Inflammatory macrophage treated with lipopolysaccharide for 1 hour (primary cell): ENCODE results near the gene BEGAIN.

ENCODE experiments used
- DNase-seq, 2 donors: peaks; one replicate each; pipeline ENCODE4 v3.0.0-alpha.2; 2020 to 2022

The BEGAIN gene

DNA sequence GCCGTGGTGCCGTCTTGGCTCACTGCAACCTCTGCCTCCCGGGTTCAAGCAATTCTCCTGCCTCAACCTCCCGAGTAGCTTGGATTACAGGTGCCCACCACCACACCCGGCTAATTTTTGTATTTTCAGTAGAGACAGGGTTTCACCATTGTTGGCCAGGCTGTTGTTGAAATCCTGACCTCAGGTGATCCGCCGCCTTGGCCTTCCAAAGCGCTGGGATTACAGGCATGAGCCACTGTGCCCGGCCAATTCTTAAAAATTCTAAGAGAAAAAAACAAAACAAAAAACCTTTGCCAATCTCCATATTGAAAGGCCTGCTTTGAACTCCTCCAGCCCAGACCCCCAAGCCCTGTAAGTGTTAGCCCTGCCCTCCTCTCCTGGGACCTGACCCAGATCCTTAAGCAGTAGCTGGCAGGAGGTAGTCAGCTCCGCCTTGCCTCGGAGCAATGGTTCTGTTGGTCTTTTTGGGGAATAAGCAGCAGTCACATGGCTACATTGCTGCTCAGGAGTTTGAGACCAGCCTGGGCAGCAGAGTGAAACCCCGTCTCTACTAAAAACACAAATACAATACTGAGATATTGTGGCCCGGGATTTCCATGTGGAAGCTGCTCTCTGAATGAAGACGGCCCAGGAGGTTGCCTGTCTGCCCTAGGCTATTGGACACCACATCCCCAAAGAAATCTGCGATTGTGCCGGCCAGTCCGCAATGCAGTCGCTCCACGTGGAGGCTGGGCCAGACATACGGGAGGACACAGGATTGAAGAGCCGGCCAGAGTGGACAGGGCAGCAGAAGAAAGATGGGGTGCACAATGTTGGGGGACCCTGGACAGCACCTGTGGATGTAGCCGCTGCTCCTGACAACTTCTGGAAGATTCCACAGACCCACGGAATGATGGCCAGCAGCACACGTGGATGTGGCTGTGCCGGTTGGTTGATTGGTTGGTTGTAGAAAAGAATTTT, 28.8 kb upstream of the BEGAIN start:
- no peak for DNase-seq

DNA sequence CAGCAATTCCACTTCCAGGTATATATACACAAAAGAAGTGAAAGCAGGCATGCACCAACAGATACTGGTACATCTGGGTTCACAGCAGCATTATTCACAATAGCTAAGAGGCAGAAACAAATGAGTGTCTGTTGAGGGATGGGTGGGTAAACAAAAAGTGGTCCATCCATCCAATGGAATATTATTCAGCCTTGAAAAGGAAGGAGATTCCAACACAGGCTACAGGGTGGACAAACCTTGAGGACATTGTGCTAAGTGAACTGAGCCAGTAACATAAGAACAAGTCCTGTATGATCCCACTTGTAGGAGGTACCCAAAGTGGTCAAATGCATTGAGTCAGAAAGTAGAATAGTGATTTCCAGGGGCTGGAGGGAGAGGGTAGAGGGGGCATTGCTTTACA, 27.6 kb upstream of the BEGAIN start:
- no peak for DNase-seq

DNA sequence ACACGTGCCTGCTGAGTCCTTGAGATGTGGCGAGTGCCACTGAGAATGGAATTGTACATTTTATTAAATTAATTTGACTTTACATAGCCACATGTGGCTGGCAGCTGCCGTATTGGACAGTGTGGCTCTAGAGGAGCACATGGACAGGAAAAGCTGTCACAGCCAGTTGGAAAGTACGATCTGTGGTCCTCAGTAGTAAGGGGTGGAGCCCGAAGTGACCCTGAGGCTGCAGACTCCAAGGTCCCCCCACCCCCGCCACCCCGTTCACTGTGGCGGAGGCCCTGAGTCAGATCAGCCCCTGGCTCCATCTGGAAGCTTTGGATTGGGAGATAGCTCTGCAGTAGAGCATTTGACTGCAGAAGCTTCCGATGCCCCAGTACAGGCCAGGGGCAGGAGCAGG, 25.8 kb upstream of the BEGAIN start:
- DNase-seq: no peak

DNA sequence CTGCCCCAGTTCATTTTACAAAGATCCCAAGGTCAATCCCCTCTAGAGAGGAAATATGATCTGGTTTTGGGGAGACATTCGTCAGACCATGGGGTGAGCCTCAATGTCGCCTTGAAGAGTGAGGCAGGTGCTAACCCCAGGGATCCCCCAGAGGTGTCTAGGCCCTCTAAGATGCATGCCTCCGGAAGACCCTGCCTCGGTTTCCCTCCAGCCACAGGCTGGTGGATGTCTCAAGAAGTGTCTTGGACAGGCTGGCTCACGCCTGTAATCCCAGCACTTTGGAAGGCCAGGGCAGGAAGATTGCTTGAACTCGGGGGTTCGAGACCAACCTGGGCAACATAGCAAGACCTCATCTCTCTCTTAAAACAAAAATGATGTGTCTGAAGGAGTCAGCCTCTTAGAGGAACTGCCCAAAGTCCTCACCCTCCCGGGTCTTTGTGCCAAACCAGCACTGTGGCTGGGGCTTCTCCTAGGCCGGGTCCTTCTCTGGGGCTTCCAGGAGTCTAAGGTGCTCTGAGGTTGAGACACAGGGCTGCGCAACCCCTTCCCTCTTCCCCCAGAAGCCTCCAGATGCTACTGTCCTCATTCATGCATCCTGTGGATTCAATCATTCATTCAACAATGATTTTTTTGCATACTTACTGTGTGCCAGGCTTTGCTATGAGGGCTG, 24.7 kb upstream of the BEGAIN start:
- no peak for DNase-seq

DNA sequence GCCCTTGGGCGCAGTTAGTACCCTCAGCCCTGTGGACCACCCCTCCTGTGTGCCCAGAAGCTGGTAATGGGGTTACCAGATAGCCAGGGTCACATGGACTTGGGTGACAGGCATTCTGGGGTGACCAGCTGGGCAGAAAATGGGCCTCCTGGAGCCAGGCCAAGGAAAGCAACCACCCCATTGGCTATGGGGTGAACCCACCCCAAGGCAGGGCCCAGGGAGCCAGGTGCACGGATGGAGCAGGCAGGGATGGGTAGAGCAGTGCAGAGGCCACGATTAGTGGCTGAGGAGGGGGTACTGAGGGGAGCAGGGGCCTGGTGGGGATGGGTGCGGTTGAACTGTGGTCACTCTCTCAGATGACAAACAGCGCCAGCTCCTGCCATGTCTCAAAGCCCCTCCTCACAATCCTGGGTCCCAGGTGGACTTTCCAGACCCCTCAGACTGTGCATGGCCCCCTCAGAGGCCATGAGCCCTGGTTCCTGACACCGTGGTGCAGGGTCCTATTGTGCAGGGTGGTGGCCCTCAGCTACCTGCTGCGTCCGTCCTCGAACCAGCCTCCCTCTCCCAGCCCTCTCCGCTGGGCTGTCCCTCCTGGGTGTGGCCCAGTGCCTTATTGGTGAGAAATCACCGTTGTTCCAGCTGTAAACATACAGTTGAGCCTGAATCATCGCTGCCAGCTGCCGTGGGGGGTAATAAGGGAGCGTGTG, 23.4 kb upstream of the BEGAIN start:
- DNase-seq: no peak

DNA sequence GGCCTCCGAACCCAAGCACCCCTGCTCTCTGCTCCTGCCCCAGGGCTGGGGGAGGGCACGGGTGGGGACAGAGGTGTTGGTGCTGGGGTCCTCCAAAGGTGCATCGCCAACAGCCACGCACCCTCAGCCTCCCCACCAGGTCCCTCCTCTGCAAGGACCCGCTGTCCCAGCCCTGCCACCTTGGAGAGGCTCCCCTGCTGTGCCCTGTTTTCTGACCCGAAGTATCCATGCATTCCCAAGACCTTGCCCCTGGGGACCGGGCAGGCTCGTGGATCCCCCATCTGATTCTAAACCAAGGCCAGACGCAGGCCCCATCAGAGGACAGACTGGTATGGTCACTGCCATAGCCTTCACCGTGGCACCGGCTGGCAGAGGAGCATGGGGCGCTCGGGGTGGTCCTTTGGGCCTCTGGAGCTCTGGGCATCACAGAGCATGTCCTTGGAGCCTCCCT, 22.7 kb upstream of the BEGAIN start:
- DNase-seq: no peak

DNA sequence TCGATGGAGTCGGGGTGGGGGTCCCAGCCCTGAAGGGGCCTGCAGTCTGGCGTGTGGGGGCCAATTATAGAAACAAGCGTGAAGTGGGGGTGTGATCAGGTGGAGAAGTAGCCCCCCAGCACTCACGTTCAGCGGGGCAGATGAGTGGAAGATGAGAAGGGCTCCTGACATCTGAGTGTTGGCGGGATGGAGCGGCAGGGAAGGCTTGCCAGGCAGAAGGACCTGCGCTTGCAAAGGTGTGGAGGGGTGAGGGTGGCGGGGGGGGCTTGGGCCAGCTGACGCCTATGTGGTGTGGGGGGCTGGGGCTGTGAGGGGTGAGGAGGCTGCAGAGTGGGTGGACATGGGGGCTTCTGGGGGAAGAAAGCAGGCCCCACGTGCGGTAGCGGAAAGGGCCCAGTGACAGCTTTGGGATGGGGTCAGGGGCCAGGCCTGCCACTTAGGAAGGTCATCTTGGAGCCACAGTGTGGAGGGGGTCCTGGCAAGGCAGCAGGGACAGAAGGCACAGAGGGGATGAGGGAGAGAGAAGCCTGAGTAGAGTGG, 22.2 kb upstream of the BEGAIN start:
- DNase-seq: no peak

DNA sequence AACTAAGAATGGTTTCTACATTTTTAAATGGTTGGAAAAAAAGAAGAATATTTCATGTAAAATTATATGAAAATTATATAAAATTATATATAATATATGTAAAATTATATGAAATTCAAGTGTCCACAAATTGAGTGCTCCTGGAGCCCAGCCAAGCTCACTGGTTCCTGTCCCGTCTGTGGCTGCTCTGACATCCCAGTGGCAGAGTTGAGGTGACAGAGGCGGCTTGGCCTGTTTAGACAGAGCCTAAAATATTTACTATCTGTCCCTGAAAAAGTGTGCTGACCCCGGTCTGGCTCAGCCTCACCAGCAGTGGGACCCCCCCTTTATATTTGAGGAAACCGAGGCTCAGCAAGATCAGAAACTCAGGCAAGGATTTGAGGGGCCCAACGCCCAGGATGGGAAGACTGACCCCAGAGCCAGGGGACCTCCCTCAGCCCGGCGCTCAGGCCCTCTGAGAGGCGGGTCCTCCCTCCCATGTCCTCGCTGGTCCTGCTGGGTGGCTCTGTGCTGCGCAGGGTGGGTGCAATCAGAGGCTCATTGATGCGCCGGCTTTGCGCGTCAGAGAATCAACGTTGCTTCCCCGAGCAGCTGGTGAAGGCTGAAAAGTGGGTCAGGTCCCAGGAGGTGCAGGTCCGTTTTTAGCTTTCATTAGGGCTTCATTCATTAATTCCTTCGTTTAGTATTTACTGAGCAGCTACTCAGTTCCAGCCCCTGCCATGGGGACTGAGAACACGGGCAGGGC, 21.5 kb upstream of the BEGAIN start:
- DNase-seq: no peak

DNA sequence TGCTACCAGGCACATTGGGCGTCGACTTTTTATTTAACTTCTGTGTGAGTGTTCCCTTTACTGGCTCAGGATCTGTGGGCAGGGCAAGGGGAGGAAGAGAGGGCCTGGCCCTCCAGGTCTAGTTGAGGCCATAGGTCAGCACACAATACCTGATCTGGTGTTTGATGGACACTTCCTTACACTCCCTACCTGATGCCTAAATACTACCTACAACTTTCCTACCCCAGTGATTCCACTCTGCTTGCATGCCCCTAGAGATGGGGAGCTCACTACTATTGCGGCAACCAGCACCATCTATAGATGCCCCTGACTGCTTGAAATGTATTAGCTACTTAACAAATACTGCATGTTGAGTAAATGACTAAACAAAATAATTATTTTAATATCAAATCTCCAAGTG, 20.8 kb upstream of the BEGAIN start:
- no peak for DNase-seq

DNA sequence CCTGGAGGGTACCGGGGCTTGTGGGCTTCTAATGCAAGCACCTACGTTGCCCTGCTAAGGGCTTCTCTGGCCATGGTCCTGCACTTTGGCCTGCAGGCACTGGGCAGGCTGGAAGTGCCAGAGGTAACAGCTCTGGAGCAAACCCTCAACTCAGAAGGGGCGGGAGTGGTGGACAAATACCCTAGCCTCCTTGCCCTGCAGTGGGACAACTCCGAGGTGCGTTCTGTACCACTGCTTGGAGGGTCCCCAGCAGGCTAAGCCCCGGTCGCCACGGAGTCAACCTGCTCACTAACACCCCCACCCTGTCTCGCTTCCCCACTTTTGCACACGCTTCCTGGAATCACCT, 20.4 kb upstream of the BEGAIN start:
- DNase-seq: no peak

DNA sequence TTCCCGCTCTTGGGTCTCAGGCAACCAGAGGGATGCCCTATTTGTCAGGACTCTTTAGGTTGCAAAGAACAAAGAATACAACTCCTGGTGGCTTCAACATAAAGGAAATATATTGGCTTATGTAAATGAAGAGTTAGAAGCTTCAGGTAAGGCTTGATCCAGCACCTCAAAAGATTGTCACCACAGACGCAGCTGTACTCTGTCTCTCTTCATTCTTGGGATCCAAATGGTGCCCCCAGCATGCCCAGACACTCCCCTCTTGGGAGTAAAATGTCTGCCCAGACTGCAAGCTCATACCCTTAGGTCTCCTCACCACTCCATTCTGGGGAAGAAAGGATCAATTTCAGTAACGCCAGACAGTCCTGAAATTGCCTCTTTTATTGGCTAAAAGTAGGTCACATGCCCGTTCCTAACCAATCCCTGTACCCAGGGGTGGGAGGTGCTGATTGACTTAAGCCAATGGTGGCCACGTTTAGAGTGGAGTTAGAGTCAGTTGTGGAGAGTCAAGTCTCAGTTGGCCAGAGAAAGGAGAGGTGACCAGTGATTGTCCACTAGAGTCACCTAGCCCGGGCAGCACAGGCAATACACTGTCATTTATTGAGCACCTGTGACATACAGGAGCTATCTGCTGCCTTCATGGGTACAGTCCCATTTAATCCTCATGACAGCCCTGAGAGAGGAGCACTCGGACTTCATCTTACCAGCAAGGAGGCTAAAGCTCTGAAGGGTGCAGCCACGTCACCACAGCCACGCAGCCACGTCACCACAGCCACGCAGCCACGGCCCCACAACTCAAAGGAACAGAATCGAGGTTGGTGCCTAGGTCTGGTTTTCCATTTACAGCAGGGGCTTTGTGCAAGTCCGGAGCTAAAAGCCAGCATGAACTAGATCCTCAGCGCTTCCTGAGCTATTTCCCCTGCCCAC, 19.7 kb upstream of the BEGAIN start:
- no peak for DNase-seq

DNA sequence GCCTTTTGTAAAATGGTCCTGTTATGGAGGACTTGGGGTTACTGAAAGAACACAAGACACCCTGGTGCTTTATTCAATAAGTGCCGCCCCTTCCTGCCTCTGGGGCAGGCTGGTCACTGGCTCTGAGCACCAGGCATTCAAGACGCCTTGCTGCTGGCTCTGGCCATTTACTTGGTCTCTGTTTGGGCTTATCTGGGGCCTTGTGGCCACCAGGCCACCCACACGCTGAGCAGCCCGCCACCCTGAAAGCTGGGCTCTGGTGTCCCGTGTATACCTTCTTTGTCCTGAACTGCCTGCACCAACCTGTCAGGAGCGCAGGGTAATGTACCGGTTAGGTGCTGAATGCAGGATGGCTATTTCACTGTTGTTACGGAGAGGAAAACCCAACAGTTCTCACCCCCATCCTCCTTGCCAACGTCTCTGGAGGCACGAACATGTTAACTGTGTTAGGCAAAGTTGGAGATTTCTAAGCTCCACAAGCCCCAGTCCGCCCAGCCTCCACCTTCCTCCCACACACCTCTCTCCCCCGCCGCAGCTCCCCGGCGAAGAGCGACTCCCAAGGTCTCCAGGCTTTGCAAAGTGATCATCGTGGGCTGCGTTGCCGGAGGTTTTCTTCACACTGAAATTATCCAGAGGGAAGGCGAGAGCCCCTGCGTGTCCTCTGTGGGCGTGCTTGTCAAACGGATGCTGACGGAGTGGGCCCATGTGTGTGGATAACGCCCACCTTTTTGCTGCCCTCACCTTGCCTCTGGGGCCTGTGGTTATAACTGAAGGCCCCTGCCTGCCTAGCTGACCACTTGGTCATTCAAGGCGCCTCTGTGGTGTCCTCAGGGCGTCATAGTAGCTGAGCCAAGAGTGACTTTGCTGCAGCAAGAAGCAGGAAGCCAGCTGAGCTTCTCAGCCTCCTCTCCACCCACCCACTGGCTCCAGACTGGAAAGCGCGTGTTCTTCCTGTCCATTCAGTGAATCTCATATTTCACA, 18.8 kb upstream of the BEGAIN start:
- DNase-seq: peak; percentile 45 to 46

DNA sequence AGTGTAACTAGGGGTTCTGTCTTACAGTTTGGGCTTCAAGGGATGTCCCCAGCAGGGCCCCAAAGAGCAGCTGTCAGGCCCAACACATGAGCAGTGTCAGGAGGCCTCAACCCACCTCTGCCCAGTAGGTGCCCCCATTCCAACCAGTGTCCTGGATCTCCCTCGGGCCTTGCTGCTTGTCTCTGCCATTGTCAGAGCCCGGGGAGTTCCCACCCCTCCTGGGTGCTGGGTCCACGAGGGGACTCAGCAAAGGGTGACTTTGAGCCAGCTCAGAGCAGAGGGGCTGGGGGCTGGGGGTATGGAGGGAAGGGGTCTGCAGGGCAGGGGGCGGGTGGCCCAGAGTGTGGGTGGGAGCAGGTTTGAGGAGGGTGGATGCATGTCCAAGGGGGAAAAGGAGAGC, 18.0 kb upstream of the BEGAIN start:
- DNase-seq: no peak

DNA sequence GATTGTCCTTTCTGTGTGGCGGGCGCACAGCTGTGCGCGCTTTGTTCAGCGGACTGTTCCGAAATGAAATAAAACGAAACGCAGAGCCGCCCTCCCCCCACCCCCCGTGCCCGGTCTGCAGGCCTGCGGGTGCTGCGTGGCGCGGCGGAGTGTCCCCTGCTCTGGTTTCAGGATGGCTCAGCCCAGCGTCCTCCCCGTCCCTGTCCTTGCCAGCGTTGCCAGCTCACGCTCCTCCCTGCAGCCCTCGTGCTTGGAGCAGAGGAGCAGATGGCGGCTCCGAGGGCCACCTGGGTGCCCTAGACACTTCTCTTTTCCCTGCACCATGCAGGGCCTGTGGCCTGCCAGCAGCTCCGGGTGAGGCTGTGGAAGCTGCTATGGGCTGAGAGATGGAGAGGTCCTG, 17.5 kb upstream of the BEGAIN start:
- no peak for DNase-seq

DNA sequence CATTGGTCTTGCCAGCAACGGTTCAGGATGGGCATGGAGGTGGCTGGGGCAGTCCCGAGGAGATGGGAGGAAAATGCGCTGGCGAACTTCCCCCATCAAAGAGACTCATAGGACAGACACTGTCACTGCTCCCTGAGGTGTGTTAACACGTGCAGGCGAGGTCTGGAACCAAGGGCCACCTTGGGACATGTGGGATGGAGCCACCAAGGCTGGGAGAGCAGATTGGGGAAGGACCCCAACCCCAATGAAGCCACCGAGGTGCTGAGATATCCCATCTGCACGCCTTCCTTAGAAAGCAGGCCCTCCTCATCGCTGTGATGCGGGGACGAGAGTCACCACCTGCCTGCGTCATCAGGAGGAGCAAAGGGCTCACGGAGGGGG, 16.9 kb upstream of the BEGAIN start:
- no peak for DNase-seq

DNA sequence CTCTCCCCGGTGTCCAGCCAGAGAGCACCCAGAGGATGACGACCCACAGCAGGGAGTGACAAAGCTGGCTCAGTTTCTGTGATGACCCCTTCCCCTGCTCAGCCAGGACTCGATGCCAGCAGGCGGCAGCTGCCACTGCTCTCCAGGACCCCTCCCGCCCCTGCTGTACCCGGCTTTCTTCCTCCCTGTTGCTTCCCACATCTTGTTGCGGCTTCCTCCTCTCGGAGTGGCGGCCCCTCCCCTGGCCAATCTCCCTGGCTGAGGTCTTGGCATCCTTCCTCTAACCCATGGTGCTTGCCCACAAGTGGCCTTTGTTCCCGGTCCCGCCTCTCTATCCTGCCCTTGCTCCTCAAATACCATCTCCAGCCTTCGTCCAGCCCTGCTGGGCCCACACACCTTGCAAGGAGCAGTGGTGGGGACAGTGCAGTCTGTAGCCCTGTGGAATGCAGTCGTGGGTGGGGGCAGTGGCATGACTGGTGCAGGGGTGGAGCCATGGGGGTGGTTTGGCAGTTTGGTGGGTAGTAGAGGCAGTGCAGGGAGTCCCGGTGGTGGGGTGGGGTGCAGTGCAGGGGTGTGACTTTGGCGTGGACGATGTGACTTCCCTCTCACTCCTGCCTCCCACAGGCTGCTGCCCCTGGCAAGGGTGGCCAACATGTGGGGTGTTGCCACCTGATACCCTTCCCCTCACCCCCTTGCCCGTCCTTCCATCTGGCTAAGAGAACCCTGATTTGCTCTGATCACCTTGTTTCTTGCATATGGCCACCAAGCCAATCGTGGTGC, 16.3 kb upstream of the BEGAIN start:
- no peak for DNase-seq

DNA sequence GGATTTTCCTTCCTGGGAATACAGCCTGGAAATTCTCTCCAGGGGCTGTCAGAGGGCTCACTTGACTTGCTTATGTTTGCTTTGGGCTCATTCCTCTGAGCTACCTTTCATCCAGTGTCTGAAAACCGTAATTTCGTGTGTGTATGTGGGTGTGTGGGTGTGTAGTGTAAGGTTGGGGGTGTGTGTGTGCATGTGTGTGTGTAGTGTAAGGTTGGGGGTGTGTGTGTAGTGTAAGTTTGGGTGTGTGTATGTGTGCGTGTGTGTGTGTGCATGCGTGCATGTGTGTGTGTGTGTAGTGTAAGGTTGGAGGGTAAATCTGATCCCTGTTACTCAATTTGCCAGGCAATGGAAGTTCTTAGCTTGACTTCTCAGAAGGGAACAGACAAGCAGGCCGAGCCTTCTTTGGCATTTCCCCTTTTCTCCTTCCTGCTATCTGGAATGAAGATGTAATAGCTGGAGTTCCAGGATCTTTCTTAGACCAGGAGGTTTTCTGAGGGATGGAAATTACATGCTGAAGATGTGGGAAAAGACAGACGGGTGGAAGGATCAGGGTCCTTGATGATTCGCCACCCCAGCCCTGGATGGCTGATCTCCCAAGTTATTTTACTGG, 15.5 kb upstream of the BEGAIN start:
- DNase-seq: no peak

DNA sequence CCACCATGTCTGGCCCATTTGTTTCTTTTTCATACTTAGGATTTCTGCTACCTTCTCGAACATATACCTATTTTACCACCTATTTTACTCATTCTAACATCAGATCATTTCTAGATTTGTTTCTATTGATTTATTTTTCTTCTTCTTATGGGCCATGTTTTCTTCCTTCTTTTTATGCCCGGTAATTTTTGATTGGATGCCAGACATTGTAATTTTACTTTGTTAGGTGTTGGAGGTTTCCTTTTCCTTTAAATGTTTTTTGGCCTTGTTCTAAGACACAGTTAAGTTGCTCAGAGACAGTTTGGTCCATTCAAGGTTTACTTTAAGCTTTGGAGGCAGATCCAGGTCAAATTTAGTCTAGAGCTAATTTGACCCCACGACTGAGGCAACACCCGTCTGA, 14.7 kb upstream of the BEGAIN start:
- no peak for DNase-seq

DNA sequence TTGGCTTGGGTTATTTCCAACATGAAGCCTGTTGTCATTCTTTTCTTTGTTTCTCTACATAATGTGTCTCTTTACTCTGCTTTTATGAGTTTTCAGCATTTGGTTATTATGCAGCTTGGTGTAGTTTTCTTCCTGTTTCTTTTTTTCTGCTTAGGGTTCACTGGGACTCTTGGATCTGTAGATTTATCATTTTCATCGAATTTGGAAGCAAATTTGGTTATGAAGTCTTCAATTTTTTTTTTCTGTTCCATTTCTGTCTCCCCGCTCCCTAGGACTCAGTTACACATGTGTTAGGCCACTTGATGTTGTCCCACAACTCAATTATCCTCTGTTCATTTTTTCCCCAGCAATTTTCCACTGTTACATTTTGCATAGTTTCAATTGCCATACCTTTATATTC, 13.8 kb upstream of the BEGAIN start:
- no peak for DNase-seq
